ENCODE data around the gene NPAS3.

DNA sequence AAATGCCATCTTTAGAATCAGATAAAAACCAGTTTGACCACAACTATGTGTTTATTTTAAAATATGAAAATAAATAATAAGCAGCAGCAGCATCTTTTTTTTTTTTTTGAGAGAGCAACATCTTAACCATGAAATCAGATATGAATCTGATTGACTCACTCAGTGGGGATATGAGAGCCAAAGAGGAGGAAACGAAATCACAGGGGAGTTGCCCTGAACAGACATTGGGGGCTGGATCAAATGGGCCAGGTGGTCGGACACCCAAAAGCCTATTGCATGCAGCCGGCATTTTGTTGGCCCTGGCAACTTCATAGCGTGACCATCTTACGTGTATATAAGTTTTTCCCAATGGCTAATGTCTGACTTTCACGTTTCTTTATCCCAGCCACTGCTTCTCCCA, 321.1 kb downstream of the NPAS3 start:
- no peak for TF ChIP-seq POLR2A (IDR thresholded peaks at IDR 0.05; ENCODE audit: control extremely low read depth in 1 of 2, low read depth in 2 of 2, low read length in 2 of 2)
- TF ChIP-seq, protein P1, sequence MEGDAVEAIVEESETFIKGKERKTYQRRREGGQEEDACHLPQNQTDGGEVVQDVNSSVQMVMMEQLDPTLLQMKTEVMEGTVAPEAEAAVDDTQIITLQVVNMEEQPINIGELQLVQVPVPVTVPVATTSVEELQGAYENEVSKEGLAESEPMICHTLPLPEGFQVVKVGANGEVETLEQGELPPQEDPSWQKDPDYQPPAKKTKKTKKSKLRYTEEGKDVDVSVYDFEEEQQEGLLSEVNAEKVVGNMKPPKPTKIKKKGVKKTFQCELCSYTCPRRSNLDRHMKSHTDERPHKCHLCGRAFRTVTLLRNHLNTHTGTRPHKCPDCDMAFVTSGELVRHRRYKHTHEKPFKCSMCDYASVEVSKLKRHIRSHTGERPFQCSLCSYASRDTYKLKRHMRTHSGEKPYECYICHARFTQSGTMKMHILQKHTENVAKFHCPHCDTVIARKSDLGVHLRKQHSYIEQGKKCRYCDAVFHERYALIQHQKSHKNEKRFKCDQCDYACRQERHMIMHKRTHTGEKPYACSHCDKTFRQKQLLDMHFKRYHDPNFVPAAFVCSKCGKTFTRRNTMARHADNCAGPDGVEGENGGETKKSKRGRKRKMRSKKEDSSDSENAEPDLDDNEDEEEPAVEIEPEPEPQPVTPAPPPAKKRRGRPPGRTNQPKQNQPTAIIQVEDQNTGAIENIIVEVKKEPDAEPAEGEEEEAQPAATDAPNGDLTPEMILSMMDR (IDR thresholded peaks at IDR 0.05; ENCODE audit: control extremely low read depth in 1 of 3, insufficient read depth in 1 of 3, low read depth in 1 of 3, low read length in 3 of 3) = no peak
- no peak for TF ChIP-seq SP1 (IDR thresholded peaks at IDR 0.05; ENCODE audit: low read depth, low read length)
- TF ChIP-seq JUN (IDR thresholded peaks at IDR 0.05; ENCODE audit: low read depth, low read length) = no peak
- no peak for TF ChIP-seq NRF1 (IDR thresholded peaks at IDR 0.05; ENCODE audit: low read depth, low read length)
- no peak for TF ChIP-seq EZH2 (IDR thresholded peaks at IDR 0.05; ENCODE audit: low read depth, low read length, severe bottlenecking)
- no peak for TF ChIP-seq FOSL1 (IDR thresholded peaks at IDR 0.05; ENCODE audit: insufficient read depth, low read depth, low read length)

Data from H1 (cell line).